Endothelial cell of umbilical vein (primary cell): ENCODE measurements around the gene EPB41L4B.

ENCODE experiments used
- EZH2 ChIP-seq: IDR thresholded peaks from 2 replicates; pipeline ENCODE4 v1.6.1; 2012; ENCODE audit warnings: borderline replicate concordance, low read depth, mild to moderate bottlenecking, moderate library complexity, low read length, inconsistent platforms; ENCODE audit not compliant: severe bottlenecking
- FOS ChIP-seq: IDR thresholded peaks from 2 replicates; pipeline ENCODE4 v1.6.1; 2011; ENCODE audit warnings: mild to moderate bottlenecking, low read length, moderate library complexity, borderline replicate concordance; ENCODE audit not compliant: insufficient read depth
- JUN ChIP-seq: IDR thresholded peaks from 2 replicates; pipeline ENCODE4 v1.6.1; 2011; ENCODE audit warnings: borderline replicate concordance, low read depth; ENCODE audit not compliant: insufficient read length, insufficient read depth
- POLR2A ChIP-seq: IDR thresholded peaks from 2 replicates; pipeline ENCODE4 v1.6.1; 2012; ENCODE audit warnings: low read depth, mild to moderate bottlenecking, control low read depth, low read length
- POLR2AphosphoS5 ChIP-seq: IDR thresholded peaks from 2 replicates; pipeline ENCODE4 v1.6.1; 2012; ENCODE audit warnings: low read depth, mild to moderate bottlenecking, control low read depth, low read length, moderate library complexity; ENCODE audit not compliant: insufficient read depth
- TF ChIP-seq, protein P1 (sequence below), 2 donors: IDR thresholded peaks; 1 replicate in 1 of 2; 2 replicates in 1 of 2; pipeline ENCODE4 v1.5.1; 2011; ENCODE audit warnings: low read length in 2 of 2, mild to moderate bottlenecking in 2 of 2, moderate library complexity in 2 of 2, control low read depth in 1 of 2, inconsistent platforms in 1 of 2, low read depth in 1 of 2; ENCODE audit not compliant: insufficient read depth in 1 of 2; ENCODE audit errors: extremely low read depth in 1 of 2
- TF ChIP-seq, protein P2 (sequence below): IDR thresholded peaks from 2 replicates; pipeline ENCODE4 v1.6.1; 2011; ENCODE audit not compliant: insufficient read depth, insufficient read length

DNA sequence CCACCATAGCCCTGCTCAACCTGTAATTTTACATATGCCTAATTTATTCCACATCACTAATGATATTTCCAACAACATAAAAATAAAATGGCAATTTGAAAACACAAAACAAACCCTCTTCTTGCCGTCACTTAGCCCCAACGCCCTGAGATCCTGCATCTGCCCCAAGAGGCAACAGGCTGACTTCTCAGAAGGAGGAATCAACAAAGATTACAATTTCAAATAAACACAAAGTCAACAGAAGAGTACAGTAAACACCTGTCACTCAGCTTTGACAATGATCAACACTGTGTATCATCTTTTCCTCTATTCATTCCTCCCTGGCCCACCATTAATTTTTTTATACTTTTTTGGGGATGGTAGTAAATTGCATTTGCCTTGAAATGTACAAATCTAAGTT is 19.8 kb downstream of the EPB41L4B start:
- TF ChIP-seq, protein P1, sequence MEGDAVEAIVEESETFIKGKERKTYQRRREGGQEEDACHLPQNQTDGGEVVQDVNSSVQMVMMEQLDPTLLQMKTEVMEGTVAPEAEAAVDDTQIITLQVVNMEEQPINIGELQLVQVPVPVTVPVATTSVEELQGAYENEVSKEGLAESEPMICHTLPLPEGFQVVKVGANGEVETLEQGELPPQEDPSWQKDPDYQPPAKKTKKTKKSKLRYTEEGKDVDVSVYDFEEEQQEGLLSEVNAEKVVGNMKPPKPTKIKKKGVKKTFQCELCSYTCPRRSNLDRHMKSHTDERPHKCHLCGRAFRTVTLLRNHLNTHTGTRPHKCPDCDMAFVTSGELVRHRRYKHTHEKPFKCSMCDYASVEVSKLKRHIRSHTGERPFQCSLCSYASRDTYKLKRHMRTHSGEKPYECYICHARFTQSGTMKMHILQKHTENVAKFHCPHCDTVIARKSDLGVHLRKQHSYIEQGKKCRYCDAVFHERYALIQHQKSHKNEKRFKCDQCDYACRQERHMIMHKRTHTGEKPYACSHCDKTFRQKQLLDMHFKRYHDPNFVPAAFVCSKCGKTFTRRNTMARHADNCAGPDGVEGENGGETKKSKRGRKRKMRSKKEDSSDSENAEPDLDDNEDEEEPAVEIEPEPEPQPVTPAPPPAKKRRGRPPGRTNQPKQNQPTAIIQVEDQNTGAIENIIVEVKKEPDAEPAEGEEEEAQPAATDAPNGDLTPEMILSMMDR (IDR thresholded peaks at IDR 0.05; ENCODE audit: extremely low read depth in 1 of 2, insufficient read depth in 1 of 2, low read depth in 1 of 2, low read length in 2 of 2), result no peak
- TF ChIP-seq POLR2A, result no peak
- TF ChIP-seq, protein P2, sequence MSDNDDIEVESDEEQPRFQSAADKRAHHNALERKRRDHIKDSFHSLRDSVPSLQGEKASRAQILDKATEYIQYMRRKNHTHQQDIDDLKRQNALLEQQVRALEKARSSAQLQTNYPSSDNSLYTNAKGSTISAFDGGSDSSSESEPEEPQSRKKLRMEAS, result no peak
- no peak for TF ChIP-seq JUN
- no peak for TF ChIP-seq EZH2
- TF ChIP-seq POLR2AphosphoS5, result no peak
- no peak for TF ChIP-seq FOS
